HepG2 (cell line): Measurements from ENCODE around the gene CYP26B1.

Experiments used
- ATF3 ChIP-seq: sonication (generic); formaldehyde crosslinking; IDR thresholded peaks from 2 replicates; pipeline ENCODE4 v1.4.0; 2020; ENCODE audit warnings: missing genetic modification reagents
- CCDC6 ChIP-seq: sonication (generic); formaldehyde crosslinking; IDR thresholded peaks from 2 replicates; pipeline ENCODE4 v1.8.1; 2022; ENCODE audit warnings: mild to moderate bottlenecking, missing genetic modification reagents, moderate library complexity
- CHD2 ChIP-seq: IDR thresholded peaks from 2 replicates; pipeline ENCODE4 v1.6.1; 2011; ENCODE audit warnings: low read depth, low read length, improper control_type of control experiment
- CREB3 ChIP-seq: sonication (generic); formaldehyde crosslinking; IDR thresholded peaks from 2 replicates; pipeline ENCODE4 v1.5.0; 2020; ENCODE audit warnings: missing genetic modification reagents
- CTCF ChIP-seq: sonication (generic); formaldehyde crosslinking; IDR thresholded peaks from 2 replicates; pipeline ENCODE4 v1.5.0; 2020; ENCODE audit warnings: mild to moderate bottlenecking, missing genetic modification reagents, moderate library complexity
- GLMP ChIP-seq: sonication (generic); formaldehyde crosslinking; IDR thresholded peaks from 2 replicates; pipeline ENCODE4 v1.9.0; 2021; ENCODE audit warnings: missing genetic modification reagents, mild to moderate bottlenecking, borderline replicate concordance
- JUN ChIP-seq: sonication (generic); formaldehyde crosslinking; IDR thresholded peaks from 2 replicates; pipeline ENCODE4 v1.4.0; 2020; ENCODE audit warnings: mild to moderate bottlenecking, missing genetic modification reagents
- RAD21 ChIP-seq: fragments of 450-650 bp; formaldehyde crosslinking; IDR thresholded peaks from 2 replicates; pipeline ENCODE4 v1.5.0; 2020; ENCODE audit warnings: mild to moderate bottlenecking
- REXO4 ChIP-seq: sonication (generic); formaldehyde crosslinking; IDR thresholded peaks from 2 replicates; pipeline ENCODE4 v1.8.0; 2022; ENCODE audit warnings: missing genetic modification reagents, mild to moderate bottlenecking, borderline replicate concordance
- ZNF549 ChIP-seq: sonication (generic); formaldehyde crosslinking; IDR thresholded peaks from 2 replicates; pipeline ENCODE4 v1.5.0; 2020; ENCODE audit warnings: missing genetic modification reagents
- ZNF891 ChIP-seq: sonication (generic); formaldehyde crosslinking; IDR thresholded peaks from 2 replicates; pipeline ENCODE4 v1.5.0; 2020; ENCODE audit warnings: mild to moderate bottlenecking, missing genetic modification reagents
- ZZZ3 ChIP-seq: sonication (generic); formaldehyde crosslinking; IDR thresholded peaks from 2 replicates; pipeline ENCODE4 v1.4.0; 2020; ENCODE audit warnings: missing genetic modification reagents, mild to moderate bottlenecking, borderline replicate concordance

- TF ChIP-seq GLMP (no peak), ZZZ3 (CRISPR knock-in tag) (no peak), RAD21 (no peak), CHD2 (no peak), CTCF (no peak), ZNF549 (no peak), JUN (CRISPR knock-in tag) (no peak), REXO4 (CRISPR knock-in tag) (no peak), CCDC6 (no peak), CREB3 (CRISPR knock-in tag) (no peak), ATF3 (CRISPR knock-in tag) (no peak), ZNF891 (no peak)
Observed at GRCh38 chr2:72129681-72130340, 17.9 kb downstream of the CYP26B1 start.
